KG1 (cell line): ENCODE results near the gene PHF8.

Experiments used
- DNase-seq: peaks from one replicate; lab custom pipeline; 2025; lab: John Stamatoyannopoulos, UW

PHF8 gene

DNA sequence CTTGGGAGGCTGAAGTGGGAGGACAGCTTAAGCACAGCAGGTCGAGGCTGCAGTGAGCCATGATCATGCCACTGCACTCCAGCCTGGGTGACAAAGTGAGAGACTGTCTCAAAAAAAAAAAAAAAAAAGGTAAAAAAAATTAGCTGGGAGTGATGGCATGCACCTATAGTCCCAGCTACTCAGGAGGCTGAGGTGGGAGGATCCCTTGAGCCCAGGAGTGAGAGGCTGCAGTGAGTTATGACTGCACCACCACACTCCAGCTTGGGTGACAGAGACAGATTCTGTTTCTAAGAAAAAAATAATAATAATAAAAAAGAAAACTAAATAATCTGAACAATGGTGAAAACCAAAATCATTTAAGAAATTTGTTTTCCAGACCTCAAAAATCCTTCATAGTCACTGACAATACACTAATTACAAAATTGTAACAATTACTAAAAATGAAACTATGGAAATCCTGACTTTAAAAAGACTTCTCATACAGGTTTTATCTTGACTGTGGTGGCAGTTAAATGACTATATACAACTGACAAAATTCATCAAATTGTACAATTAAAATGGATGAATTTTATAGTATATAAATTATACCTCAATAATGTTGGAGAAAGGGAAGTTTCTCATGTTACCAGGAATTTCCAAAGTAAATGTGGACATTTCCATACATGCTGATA lies 31.3 kb downstream of the PHF8 start:
- DNase-seq = no peak

DNA sequence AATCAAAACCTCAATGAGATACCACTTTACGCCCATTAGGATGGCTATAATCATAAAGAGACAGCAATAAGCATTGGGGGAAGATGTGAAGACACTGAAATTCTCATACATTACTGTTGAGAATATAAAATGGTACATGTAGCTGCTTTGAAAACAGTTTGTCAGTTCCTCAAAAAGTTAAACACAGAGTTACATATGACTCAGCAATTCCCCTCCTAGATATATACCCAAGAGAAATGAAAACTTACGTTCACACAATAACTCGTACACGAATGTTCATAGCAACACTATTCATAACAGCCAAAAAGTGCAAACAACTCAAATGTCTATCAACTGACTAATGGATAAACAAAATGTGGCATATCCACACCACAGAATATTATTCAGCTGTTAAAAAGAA lies 36.6 kb downstream of the PHF8 start:
- no peak for DNase-seq

DNA sequence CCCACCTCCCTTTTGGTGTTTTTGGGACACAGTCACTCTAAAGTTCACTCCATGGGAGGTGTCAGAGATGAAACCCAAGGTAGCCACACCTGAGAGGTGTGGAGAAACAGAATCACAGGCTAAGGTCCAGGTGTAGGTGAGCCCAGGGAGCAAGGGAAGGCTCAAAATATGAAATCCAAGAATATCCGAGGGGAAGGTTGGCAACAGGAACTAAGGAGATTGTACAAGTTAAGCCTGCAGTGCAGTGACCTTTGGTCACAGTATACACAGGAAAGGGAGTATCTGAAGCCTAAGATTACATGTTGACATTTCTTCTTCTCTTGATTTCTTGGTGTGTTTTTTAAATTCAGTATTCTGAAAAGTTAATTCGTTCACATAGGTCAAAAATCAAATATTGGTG lies 46.5 kb downstream of the PHF8 start:
- DNase-seq = no peak

DNA sequence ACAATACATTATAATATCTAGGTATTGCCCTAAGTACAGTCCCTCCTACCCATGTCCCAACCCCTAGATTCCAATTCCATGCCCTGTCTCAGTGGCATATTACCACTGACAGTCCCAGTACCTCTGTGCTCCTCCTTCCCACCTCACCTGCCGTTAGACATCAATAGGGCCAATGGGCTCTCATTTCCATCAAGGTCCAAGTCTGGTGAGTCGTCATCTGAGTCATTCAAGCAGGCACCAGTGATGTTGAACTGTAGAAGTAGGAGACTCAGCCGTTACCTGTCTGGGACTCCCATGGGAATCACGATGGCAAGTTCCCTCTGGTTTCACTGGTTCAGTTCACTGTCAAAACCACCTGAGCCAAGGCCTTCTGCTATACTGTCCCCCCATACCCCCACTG lies 51.7 kb downstream of the PHF8 start:
- no peak for DNase-seq

DNA sequence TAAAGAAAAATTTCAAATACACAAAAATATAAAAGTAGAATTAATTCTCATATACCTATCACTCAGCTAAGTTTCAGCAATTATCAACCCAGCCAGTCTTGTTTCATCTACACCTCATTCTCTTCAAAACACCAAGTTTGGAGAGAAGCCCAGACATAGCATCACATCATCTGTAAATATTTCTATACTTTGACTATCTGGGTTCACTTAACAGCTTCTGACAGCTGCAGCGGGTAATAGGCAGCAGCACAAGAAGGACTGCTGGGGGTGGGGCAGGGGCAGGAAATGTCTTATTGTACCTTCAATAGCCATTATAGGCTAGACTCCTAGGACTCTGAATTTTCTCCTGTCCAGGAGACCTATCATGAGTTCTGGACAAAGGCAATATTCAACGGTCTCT lies 54.1 kb downstream of the PHF8 start:
- DNase-seq = no peak

DNA sequence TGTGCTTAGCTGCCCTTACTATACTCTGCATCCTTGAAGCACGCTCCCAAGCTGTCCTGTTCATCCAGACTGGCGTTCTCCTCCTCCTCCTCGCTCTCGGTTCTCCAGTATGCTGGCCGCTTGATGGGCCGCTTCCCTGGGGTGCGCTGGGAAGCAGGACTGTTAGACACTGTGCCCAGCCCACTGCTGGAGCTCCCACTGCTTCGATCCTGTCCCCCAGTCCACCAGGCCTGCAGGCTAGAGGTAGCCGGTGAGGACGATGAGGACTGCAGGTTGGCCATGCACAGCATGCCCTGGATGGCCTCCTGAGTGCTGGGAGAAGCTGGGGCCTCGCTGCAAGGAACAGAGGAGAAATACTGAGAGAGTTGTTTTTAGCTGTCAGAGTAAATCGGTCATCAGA lies 59.4 kb downstream of the PHF8 start:
- no peak for DNase-seq

DNA sequence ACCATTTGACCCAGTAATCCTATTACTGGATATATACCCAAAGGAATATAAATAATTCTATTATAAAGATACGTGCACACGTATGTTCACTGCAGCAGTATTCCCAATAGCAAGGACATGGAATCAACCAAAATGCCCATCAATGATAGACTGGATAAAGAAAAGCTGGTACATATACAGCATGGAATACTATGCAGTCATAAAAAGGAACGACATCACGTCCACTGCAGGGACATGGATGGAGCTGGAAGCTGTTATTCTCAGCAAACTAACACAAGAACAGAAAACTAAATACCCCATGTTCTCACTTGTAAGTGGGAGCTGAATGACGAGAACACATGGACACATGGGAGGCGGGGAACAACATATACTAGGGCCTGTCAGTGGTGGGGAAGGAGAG lies 69.7 kb downstream of the PHF8 start:
- no peak for DNase-seq

DNA sequence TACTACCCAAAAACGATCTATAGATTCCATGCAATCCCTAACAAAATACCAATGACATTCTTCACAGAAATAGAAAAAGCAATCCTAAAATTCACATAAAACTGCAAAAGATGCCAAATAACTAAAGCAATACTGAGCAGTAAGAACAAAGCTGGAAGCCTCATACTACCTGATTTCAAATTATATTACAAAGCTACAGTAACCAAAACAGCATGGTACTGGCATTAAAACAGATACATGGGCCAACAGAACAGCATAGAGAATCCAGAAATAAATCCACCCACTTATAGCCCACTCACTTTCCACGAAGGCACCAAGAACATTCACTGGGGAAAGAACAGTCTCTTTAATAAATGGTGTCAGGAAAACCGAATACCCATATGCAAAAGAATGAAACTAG lies 74.7 kb downstream of the PHF8 start:
- DNase-seq = no peak

DNA sequence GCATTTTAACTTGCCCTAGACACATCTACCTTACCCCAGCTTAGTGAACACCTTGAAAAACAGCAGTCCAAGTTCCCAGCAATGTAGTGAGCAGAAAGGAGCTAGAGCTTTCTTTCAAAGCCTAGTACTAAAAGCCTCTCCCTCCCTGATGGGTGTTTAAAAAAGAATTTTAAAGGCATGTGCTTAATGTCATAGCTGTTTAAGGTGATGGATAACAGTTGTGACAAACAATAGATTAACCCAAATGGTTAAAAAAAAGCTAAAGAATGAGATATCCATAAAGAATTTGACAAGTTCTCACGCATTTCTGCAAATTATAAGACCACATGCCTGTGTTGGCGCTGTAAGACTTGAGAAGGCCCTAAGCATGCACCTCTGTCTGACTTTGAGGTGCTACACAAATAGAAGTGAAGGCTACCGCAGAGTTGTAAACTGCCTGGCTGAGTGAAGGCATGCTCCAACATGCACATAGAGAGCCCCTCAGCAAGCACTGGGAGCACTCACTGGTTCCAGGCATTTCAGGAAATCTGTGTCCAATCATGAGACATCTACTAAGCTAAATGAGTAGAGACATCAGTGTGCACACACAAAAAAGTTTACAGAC lies 94.0 kb downstream of the PHF8 start:
- no peak for DNase-seq

DNA sequence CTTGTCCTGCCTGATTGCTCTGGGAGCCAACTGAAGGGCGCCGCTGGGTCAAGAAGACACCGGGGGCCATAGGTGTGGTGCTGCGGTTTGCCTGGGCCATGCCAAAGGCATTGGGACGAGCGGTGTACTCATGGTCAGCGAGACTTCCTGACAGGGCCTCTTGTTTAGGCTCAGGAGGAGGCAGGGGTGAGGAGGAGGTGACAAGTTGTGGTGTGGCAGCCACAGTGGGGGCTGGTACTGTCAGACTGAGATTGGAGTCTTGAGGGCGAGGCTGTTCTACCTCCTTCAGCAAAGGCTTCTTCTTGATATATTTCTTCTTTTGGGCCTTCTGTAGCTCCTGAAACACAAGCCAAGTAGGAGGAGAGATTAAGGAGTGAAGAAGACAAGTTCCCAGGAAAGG lies 104.1 kb downstream of the PHF8 start:
- DNase-seq = no peak

DNA sequence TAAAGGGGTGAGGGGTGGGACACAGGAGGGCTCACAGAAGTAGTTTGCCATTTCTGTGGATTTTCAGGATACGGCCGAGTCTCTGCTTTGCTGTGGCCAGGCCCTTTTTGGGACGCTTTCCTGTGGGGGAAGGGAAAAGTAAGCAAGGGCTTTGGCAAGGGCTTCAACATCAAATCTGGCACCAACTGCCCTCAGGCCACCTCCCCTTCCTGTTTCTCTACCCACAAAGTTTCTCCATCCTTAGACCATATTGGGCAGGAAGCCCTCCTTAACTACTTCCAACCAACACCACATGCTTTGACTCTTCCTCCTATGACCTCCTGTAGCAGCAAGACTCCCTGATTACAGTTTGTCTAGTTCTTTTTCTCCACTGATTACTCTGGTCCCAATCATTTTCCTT lies 105.1 kb downstream of the PHF8 start:
- no peak for DNase-seq

DNA sequence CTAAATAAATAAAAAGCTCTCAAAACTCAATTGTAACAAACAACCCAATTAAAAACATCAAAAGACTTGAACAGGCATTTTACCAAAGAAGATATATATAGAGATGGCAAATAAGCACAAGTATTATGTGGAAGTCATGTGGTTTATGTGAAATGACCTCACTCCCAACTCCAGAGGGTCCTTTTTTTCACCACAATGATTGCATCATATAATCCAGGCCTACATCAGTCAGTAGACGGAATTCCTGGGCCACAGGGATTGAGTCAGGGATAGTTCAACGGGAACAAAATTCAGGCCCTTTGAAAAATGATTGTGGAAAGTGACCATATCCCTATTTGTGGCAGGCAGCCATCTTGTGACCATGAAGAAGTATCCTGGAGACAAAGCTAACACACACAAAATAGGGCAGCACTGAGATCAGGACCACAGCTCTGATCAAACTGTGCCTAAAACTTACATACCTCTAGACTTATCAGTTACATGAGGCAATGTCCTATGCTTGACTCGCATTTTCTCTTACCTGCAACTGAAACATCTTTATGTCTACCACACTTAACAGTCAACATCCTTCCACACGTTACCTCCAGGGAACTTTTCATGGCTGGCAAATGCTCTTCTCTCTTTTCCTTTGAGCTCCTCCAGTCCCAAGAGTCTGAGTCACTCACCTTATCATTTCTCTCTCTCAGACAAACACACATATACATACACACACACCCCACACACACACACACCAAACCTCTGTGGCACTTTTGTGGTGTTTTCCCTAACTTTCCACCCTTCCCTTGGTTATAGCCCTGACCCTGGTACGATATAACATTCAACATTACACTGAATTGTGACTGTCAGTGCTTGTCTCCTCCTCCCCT lies 113.5 kb downstream of the PHF8 start:
- no peak for DNase-seq

DNA sequence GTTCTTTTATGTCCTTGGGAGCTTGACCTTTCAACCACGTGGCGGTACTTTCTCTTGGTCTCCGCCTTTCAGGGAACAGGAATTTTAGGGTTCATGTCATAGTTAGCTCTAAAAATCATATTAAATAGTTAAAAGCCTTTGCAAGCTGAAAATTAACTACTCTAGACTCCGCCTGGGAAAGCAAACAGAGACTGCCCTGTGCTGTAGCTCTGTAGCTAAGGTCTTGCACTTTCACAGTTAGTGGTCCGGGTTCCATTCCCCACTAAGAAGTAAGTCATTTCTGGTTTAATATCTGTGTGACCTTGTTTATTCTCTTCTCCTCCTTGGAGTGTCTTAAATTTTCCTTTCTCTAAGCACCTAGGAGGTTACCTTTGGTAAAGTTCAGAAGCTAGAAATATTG lies 118.2 kb downstream of the PHF8 start:
- no peak for DNase-seq

DNA sequence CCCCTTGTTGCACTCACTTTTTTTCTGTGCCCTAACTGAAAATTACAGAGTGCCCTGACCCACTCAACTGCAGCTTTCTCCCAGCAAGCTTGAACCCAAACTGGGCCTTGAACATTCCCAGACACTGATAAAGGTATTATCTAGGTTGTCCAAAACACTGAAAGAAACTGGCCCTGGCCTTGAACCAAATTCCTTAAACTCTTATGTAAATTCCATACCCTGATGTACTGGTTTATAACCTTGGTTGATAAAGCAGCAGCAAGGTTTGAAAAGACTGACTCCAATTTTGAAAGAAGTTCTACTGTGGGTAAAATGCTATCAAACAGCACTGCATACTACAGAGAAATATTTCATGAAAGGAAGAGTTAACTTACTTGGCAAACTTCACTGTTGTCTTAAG lies 125.6 kb downstream of the PHF8 start:
- DNase-seq = no peak

DNA sequence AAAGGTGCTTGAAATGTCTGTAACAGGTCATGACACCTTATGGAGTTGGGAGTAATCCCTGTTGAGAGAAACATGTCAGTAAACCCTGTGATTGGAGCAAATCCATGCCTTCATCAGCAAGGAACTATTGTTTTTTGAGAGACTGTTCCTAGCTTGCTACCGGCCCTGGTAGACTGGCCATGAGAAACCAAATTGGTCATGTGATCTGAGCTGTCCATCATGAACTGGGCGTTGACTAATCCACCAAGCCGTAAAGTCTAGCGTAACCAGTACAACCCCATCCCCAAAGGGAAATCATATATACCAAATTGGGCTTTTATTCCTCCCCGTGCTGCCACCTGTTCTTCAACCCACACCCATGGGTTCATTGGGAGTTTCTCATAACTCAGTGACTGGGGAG lies 143.7 kb downstream of the PHF8 start:
- no peak for DNase-seq

DNA sequence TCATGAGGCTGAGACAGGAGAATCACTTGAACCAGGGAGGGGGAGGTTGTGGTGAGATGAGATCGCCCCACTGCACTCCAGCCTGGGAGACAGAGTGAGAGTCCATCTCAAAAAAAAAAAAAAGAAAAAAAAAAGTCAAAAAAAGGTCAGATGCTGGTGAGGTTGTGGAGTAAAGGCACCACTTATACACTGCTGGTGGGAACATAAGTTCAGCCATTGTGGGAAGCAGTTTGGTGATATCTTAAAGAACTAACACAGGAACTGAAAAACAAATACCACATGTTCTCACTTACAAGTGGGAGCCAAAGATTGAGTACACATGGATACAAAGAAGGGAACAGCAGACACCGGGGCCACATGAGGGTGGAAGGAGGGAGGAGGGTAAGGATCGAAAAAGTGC lies 149.0 kb downstream of the PHF8 start:
- no peak for DNase-seq
